ENCODE results near the gene TNP1. TPM values are rescaled to one million over a fixed set of nuclear protein-coding genes. Genes with fewer than 3 reads are reported as not detected.
A peak's percentile ranks its signal among the peaks of the same experiment; 100 is the strongest.

Gene TNP1
- total and polyA plus RNA-seq, 4 donors: not detected

- Histone ChIP-seq H3K27me3 (ENCODE audit: control insufficient read depth in 4 of 4, insufficient read depth in 4 of 4, low read length in 3 of 4) (no peaks in the 10 kb centered on the region), H3K36me3 (ENCODE audit: control insufficient read depth in 4 of 4, insufficient read depth in 3 of 4, low read depth in 1 of 4, low read length in 3 of 4) (no peaks in the 10 kb centered on the region), H3K4me1 (ENCODE audit: control insufficient read depth in 4 of 4, insufficient read depth in 4 of 4, low read length in 3 of 4) (peaks cover 3 to 9% (median 5%) of the 10 kb centered on the region in 4 donors), H3K27ac (ENCODE audit: low read depth in 1 of 2, low read length in 2 of 2) (no peak overlapping the region), H3K4me3 (ENCODE audit: low read depth in 1 of 3, low read length in 3 of 3) (no peak overlapping the region), H3K9ac (ENCODE audit: low read depth in 1 of 2, low read length in 2 of 2) (no peak overlapping the region), H3K9me3 (ENCODE audit: control insufficient read depth in 4 of 4, low read length in 3 of 4) (no peaks in the 10 kb centered on the region)
- DNase-seq (ENCODE audit: low spot score): no peak
- WGBS: 87% methylated on average over 1 of the region's 1 CpG
- no peak for TF ChIP-seq SP1 (IDR thresholded peaks at IDR 0.05)
- no peak for TF ChIP-seq FOXA1 (IDR thresholded peaks at IDR 0.05)
- TF ChIP-seq RXRA (IDR thresholded peaks at IDR 0.05): no peak
Observed at GRCh38 chr2:216830346-216830745, 29.5 kb downstream of the TNP1 start.

GRCh38 chr2:216829533-216829932 is 30.3 kb downstream of the TNP1 start:
- H3K36me3 ChIP-seq (ENCODE audit: control insufficient read depth in 4 of 4, insufficient read depth in 3 of 4, low read depth in 1 of 4, low read length in 3 of 4): no peaks in the 10 kb centered on the region
- peak; percentile 68 for DNase-seq (ENCODE audit: low spot score)

More at GRCh38 chr2:216829533-216829932, 30.3 kb downstream of the TNP1 start:
- H3K4me1 ChIP-seq (ENCODE audit: control insufficient read depth in 4 of 4, insufficient read depth in 4 of 4, low read length in 3 of 4): peaks cover 3 to 9% (median 5%) of the 10 kb centered on the region in 4 donors
- 17% methylated on average over 4 of the region's 4 CpGs for WGBS
- H3K27me3 ChIP-seq (ENCODE audit: control insufficient read depth in 4 of 4, insufficient read depth in 4 of 4, low read length in 3 of 4): no peaks in the 10 kb centered on the region
- H3K4me3 ChIP-seq (ENCODE audit: low read depth in 1 of 3, low read length in 3 of 3): no peak overlapping the region
- H3K9ac ChIP-seq (ENCODE audit: low read depth in 1 of 2, low read length in 2 of 2): peak overlapping the region in 1 of 2 donors; percentile 6
- H3K27ac ChIP-seq (ENCODE audit: low read depth in 1 of 2, low read length in 2 of 2): peak overlapping the region; percentile 35 to 63
- TF ChIP-seq FOXA2 (IDR thresholded peaks at IDR 0.05): peak; percentile 56
- no peak for TF ChIP-seq TAF1 (conservative IDR thresholded peaks at IDR 0.05)
- peak; percentile 68 for TF ChIP-seq ATF3 (IDR thresholded peaks at IDR 0.05)
- TF ChIP-seq, protein P1, sequence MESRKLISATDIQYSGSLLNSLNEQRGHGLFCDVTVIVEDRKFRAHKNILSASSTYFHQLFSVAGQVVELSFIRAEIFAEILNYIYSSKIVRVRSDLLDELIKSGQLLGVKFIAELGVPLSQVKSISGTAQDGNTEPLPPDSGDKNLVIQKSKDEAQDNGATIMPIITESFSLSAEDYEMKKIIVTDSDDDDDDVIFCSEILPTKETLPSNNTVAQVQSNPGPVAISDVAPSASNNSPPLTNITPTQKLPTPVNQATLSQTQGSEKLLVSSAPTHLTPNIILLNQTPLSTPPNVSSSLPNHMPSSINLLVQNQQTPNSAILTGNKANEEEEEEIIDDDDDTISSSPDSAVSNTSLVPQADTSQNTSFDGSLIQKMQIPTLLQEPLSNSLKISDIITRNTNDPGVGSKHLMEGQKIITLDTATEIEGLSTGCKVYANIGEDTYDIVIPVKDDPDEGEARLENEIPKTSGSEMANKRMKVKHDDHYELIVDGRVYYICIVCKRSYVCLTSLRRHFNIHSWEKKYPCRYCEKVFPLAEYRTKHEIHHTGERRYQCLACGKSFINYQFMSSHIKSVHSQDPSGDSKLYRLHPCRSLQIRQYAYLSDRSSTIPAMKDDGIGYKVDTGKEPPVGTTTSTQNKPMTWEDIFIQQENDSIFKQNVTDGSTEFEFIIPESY (IDR thresholded peaks at IDR 0.05): peak; percentile 87
- TF ChIP-seq HNF4G (IDR thresholded peaks at IDR 0.05): peak; percentile 69
- peak; percentile 92 to 98 for TF ChIP-seq RXRA (IDR thresholded peaks at IDR 0.05)
- TF ChIP-seq, protein P2, sequence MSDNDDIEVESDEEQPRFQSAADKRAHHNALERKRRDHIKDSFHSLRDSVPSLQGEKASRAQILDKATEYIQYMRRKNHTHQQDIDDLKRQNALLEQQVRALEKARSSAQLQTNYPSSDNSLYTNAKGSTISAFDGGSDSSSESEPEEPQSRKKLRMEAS (IDR thresholded peaks at IDR 0.05): peak; percentile 96
- no peak for TF ChIP-seq GABPA (IDR thresholded peaks at IDR 0.05 in 1 of 2, conservative IDR thresholded peaks at IDR 0.05 in 1 of 2)
- TF ChIP-seq RAD21 (IDR thresholded peaks at IDR 0.05): peak; percentile 75
- TF ChIP-seq FOXA1 (IDR thresholded peaks at IDR 0.05): peak; percentile 80
- TF ChIP-seq NR2F2 (IDR thresholded peaks at IDR 0.05): peak; percentile 85
- TF ChIP-seq JUND (IDR thresholded peaks at IDR 0.05): peak; percentile 92 to 94
- TF ChIP-seq SP1 (IDR thresholded peaks at IDR 0.05): peak; percentile 94
- TF ChIP-seq, protein P3, sequence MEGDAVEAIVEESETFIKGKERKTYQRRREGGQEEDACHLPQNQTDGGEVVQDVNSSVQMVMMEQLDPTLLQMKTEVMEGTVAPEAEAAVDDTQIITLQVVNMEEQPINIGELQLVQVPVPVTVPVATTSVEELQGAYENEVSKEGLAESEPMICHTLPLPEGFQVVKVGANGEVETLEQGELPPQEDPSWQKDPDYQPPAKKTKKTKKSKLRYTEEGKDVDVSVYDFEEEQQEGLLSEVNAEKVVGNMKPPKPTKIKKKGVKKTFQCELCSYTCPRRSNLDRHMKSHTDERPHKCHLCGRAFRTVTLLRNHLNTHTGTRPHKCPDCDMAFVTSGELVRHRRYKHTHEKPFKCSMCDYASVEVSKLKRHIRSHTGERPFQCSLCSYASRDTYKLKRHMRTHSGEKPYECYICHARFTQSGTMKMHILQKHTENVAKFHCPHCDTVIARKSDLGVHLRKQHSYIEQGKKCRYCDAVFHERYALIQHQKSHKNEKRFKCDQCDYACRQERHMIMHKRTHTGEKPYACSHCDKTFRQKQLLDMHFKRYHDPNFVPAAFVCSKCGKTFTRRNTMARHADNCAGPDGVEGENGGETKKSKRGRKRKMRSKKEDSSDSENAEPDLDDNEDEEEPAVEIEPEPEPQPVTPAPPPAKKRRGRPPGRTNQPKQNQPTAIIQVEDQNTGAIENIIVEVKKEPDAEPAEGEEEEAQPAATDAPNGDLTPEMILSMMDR (IDR thresholded peaks at IDR 0.05; ENCODE audit: low read depth, low read length, missing input control): no peak
- peak; percentile 67 to 95 for TF ChIP-seq EGR1 (IDR thresholded peaks at IDR 0.05; ENCODE audit: low read depth in 2 of 2)
- peak; percentile 95 to 96 for TF ChIP-seq HNF4A (conservative IDR thresholded peaks at IDR 0.05)
- TF ChIP-seq REST (IDR thresholded peaks at IDR 0.05): peak; percentile 84
- peak; percentile 90 for TF ChIP-seq YY1 (IDR thresholded peaks at IDR 0.05)
- no peaks in the 10 kb centered on the region for H3K9me3 ChIP-seq (ENCODE audit: control insufficient read depth in 4 of 4, low read length in 3 of 4)
